IPS-NIHi7 (cell line): ENCODE measurements around the gene PDE11A.

ENCODE experiments used
- DNase-seq: peaks from one replicate; pipeline ENCODE4 v3.0.0; 2012; ENCODE audit warnings: mixed read lengths; ENCODE audit errors: extremely low spot score

The PDE11A gene

GRCh38 chr2:177633111-177633510 lies 439.5 kb downstream of the PDE11A start:
- DNase-seq: no peak

- no peak for DNase-seq
Measured at GRCh38 chr2:177631680-177632079, 440.9 kb downstream of the PDE11A start.

- DNase-seq: no peak
Measured at GRCh38 chr2:177629357-177630024, 443.1 kb downstream of the PDE11A start.

GRCh38 chr2:177628831-177629230 lies 443.7 kb downstream of the PDE11A start:
- no peak for DNase-seq

- DNase-seq: peak; percentile 21
Measured at GRCh38 chr2:177625744-177626650, 446.6 kb downstream of the PDE11A start.

GRCh38 chr2:177622521-177622920 lies 450.1 kb downstream of the PDE11A start:
- DNase-seq: peak; percentile 26

GRCh38 chr2:177619986-177620385 lies 452.6 kb downstream of the PDE11A start:
- DNase-seq: no peak

- no peak for DNase-seq
Measured at GRCh38 chr2:177619461-177619860, 453.1 kb downstream of the PDE11A start.

GRCh38 chr2:177618255-177619253 lies 454.0 kb downstream of the PDE11A start:
- DNase-seq: peak; percentile 94

- DNase-seq: no peak
Measured at GRCh38 chr2:177617849-177618248, 454.7 kb downstream of the PDE11A start.

GRCh38 chr2:177616731-177617130 lies 455.8 kb downstream of the PDE11A start:
- DNase-seq: no peak

GRCh38 chr2:177616066-177616465 lies 456.5 kb downstream of the PDE11A start:
- DNase-seq: no peak

GRCh38 chr2:177612659-177613058 lies 459.9 kb downstream of the PDE11A start:
- no peak for DNase-seq

GRCh38 chr2:177611310-177611886 lies 461.2 kb downstream of the PDE11A start:
- no peak for DNase-seq

- DNase-seq: no peak
Measured at GRCh38 chr2:177610813-177611212, 461.8 kb downstream of the PDE11A start.

- no peak for DNase-seq
Measured at GRCh38 chr2:177606636-177607035, 465.9 kb downstream of the PDE11A start.

- DNase-seq: peak; percentile 78
Measured at GRCh38 chr2:177604271-177605065, 468.1 kb downstream of the PDE11A start.

GRCh38 chr2:177603768-177604167 lies 468.8 kb downstream of the PDE11A start:
- DNase-seq: no peak

GRCh38 chr2:177603181-177603580 lies 469.4 kb downstream of the PDE11A start:
- DNase-seq: no peak

GRCh38 chr2:177602611-177603164 lies 469.9 kb downstream of the PDE11A start:
- DNase-seq: no peak
